Smooth muscle cell of the brain vasculature (primary cell): ENCODE data around the gene FGF18.
"Not testable (repeated sequence)": the region's sequence is repeated elsewhere in the genome, so short reads cannot be mapped to it uniquely, and the experiment has no call there.

Experiments
- DNase-seq: peaks from one replicate; pipeline ENCODE4 v3.0.0-alpha.2; 2012; ENCODE audit warnings: low read depth, low spot score

Gene FGF18

DNA sequence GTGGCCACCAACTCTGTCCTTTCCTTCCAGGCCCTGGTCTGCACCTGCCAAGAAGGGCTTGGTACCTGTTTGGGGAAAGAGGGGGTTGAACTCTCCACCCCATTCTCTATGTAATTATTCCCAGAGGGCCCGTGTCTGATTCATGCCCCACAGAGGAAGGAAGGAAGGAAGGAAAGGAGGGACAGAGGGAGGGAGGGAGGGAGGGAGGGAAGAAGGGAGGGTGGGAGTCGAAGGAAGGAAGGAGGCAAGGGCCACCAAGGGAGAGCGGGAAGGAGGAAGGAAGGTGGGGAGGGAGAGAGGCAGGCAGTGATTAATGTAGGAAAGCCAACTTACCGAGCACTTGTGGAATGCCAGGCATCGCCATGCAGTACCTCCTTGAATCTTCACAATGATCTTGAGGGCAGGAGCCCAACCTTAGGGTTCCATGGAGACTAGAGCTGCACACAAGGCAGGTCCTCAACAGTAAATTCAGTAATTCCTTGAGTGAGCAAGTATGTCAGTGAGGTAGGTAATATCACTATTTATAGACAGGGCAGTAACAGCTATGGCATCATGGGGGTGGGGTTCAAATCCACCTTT, 75.8 kb downstream of the FGF18 start:
- no peak for DNase-seq

GRCh38 chr5:171496456-171496855, 77.0 kb downstream of the FGF18 start:
- no peak for DNase-seq

DNA sequence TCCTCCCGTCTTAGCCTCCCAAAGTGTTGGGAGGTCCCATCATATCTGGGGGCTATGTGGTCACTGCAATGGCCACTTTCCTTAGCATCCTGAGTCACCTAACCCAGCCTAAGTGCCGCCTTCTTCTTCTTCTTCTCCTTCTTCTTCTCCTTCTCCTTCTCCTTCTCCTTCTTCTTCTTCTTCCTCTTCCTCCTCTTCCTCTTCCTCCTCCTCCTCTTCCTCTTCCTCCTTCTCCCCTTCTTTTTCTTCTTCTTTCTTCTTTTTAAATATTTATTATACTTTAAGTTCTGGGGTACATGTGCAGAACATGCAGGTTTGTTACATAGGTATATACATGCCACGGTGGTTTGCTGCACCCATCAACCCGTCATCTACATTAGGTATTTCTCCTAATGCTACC, 78.0 kb downstream of the FGF18 start:
- DNase-seq, result not testable (repeated sequence)

GRCh38 chr5:171498166-171498565, 78.7 kb downstream of the FGF18 start:
- no peak for DNase-seq

DNA sequence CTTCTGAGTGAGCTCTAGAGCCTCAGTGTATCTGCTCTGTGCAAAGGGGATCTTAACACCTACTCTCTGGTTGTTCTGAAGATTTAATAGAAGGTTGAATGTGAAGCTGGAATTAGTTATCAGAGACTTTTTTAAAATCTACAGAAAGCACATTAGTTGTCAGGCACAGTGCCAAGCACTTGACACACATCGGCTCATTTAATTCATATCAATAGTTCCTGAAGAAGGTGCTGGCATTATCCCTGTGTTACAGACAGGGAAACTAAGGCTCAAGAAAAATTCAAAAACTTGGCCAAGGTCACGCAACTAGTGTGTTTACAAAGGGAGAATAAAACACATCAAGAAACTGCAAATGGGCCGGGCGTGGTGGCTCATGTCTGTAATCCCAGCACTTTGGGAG, 80.2 kb downstream of the FGF18 start:
- no peak for DNase-seq

DNA sequence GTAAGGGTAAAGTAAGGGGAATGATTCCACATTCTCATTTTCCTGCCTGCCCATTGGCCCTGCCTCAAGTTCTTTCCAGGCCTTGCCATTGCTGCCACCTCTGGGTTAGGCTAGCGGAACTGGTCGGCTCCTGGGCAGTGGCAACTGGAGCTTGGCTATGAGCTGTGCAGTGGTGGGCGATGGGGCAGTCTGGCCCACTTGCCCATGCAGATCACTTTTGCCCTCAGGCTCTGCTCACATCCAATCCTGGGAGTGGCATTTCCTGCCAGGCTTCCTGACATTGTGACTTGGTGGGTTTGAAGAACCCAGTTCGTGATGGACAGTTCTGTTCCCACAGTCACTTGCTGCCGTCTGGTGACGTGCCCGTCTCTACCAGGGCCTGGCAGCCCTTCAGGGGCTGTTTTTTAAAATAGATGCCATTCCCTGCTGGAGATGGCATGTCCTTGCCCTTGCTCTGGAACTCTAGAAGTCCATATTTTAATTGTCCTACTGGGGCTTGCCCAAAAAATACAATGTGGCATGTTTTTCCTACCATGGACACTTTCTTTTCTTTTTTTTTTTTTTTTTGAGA, 86.1 kb downstream of the FGF18 start:
- no peak for DNase-seq

DNA sequence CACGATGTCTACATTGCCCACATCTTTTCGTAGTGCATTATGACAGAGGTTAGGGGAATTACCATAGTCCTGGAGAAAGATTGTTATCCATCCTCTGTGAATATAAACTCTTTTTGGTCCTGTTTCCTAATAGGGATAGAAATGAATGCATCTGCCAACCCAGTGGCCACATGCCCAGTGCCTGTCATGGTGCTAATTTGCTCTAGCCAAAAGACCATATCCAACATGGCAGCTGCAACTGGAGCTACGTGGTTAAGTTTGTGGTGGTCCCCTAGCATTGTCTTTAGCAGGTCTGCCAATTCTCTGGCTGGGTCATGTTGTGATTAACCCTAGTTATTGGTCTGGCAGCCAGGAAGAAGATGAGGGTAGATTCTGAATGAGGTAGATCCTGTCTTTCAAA, 87.5 kb downstream of the FGF18 start:
- no peak for DNase-seq
